Tracheal epithelial cell (primary cell): Measurements from ENCODE around the gene ZNF254. TPM values are rescaled to one million over a fixed set of nuclear protein-coding genes. Genes with fewer than 3 reads are reported as not detected.

ENCODE experiments used
- total RNA-seq: library from RNA; depleted of rRNA; stranded (reverse); fragments of >200 nt; gene quantifications from 2 replicates; pipeline ENCODE4 v1.2.1, GENCODE V29; 2014

ZNF254 gene
- total RNA-seq, result 6.0 and 10.6 TPM in 2 replicates

GRCh38 chr19:24086974-24087595, at the start of gene ZNF254:
Gene ZNF254, plus strand, starts transcription at chr19:24087187. Its CDS starts 121 bp downstream, at chr19:24087308.

Other genes starting within 250 kb of the ZNF254 start
- gene ZNF726, start 172.3 kb upstream of the ZNF254 start, total RNA-seq, result 0.85 and 1.2 TPM in 2 replicates